NCI-H2171 treated with DMSO at 0.1 percent for 48 hours (cell line): ENCODE results near the gene IL1RN.

Experiments
- DNase-seq: peaks from one replicate; lab custom pipeline; 2025; lab: John Stamatoyannopoulos, UW

IL1RN gene

DNA sequence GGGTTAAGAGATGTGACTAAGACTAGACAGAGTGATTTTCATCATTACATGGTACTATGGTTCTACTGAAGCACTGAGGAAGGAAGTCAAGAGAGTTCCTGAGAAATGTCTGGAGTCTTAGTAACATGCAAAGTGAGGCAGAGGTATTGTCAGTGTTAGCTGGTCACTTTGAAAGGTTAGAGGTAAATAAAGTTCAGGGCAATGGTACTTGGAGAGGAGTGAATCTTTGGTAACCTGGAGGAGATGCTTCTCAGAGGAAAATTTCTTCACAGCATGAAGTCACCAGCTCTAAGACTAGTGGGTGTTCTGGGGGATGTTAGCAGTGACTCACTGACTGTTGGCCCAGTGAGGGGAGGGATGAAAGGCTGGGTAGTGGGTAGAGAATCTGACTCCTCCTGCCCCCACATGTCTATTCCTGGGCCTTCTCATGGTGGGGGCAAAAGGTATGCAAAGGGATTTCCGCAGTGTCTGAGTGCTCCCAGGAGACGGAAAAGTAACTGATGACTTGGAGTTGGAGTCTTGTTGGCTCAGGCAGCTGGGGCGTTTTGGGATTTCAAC is 23.3 kb upstream of the IL1RN start:
- DNase-seq: no peak

DNA sequence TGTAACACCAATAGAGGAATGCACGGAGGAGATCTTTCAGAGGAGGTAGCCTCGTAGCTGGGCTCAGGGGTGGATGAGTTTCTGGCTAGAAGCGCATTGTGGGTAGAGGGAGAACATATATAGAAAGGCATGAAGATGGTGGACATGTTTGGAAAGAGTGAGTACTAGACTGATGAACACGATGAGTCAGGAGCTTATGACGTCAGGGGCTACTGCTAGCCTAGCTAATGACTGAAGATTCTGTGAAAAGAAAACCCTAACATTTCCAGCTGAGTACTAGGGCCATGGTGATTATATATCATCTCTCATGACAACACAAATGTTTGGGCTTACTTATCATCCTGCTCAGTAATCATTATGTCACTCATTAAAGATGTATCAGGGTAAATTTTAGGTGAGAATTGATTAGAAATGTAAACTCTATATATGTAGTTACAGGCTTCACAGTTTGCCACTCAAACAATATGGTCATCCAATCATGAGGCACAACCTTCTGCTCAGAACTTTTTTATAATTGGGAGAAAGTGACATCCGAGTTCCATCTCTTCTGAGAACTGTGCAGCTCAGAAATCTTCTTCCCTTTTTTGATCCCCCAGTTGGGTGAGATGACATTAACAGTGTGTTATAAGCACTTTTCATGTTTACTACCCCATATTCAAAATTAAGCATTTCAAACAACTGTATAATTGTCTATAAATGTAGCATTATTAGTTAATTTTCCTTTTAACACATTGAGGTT is 22.2 kb upstream of the IL1RN start:
- DNase-seq: no peak

DNA sequence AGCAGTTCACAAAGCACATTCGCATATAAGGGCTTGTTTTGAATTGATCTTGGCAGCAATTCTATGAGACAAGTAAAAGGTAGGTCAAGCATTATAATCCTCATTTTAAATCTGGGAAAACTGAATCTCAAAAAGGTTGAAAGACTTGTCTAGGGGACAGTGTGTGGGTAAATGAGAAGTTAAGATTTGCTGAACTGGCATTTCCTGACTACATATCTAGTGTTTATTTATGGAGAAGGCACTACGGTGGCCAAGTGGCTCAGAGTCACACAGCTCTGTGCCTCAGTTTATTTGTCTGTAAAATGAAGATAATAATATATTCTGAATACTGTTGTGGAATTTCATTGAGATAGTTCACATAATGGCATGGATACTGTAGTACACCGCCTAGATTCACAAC is 16.3 kb upstream of the IL1RN start:
- DNase-seq: no peak

DNA sequence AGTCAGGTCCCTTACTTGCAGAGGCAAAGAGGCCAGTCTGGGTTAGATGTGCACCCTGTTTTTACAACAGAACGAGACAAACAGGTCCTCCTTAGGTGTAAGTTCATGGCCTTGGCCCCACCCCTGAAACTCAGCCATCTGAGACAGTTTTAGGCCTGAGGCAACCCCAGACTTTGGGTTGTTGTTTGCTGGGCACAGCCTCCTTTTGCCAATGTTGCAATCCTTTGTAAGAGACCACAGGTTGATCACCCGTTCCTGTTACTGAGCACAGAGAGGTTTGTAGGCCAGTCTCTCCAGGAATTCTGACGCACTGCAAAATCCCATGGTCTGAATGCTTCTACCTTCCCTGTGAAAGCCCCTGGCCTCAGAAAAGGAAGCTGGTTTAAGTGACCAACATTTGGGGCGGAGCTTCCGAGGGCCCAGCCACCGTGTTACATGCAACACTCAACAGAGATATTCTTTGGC is 15.5 kb upstream of the IL1RN start:
- DNase-seq: no peak

DNA sequence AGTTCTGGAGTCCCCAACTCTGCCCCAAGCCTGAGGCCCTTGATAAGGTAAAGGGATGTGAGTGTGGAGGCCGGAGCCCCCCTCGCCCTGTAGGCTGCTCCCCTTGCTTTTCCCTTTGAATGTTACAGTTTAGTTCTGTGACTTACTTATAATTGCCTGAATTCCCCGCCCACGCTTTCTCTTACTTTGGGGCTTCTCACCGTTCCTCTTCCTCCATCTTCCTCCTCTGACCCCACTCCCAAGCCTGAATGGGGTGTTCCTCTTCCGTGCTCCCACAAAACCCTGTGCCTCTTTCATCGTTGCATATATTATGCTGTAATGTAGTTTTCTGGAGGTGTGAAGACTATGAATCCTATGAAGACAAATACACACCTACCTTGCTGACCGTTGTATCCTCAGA is 15.0 kb upstream of the IL1RN start:
- DNase-seq: no peak

DNA sequence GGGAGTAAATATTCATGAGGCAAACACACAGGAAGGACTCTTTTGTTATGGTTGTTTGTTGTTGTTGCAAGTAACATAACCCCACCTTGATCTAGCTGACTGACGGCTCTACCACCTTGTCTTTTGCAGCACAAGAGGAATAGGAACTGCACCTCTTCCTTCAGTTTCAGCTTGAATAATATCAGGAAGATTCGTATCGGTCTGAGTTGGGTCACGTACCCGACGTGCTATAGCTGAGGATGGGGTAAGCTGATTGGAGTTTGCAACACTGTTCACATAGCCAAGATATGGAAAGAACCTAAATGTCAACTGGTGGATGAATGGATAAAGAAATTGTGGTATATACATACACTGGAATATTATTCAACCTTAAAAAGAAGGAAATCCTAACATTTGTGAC is 14.5 kb upstream of the IL1RN start:
- no peak for DNase-seq

DNA sequence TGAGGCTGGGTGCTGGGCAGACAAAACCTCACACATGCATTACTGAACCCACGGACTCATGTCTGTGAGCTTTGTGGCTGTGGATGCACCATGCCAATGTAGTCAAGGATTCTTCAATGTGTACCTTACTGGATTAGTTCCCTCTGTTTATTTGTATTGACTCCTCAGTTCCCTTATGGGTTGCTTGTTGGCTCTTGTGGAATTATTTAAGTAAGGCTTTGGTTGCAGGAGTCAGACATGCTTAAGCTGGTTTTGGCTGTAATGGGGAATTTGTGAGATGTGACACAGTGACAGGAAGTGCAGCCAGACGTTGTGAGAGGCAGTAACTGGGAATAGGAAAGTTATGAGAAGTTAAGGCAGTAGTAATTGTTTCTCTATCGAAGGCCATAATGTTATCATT is 13.6 kb upstream of the IL1RN start:
- no peak for DNase-seq

DNA sequence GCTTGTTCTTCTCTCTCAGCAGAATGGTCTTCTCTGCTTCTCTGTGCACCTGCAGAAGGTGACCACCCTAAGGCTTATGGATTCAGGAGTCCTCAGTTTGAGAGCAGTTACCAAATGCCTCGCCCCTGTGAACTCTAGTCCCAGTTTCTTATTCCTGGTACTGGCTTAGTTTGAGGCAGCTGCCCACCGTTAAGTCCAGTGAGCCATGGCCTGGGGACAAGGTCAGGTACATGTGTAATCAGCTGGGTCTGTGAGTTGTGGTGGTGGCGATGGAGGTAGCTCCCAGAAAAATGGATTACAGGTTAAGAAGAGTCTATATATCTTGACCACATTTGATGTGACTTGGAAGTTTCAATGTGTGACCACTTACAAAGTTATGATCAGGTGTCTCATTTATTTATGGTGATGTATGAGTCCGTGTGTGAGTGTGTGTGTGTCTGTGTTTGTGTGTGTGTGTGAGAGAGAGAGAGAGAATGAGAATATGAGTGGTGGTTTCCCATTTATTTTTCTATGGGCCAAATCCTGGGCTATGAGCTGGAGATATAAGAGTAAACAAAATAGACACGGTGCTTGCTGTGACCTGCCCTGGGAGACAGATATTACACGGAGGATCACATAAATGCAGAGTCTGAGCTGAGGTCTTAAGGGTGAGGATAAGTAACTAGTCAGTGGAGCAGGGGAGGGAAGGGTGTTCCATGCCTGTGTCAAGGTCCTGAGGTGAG is 13.0 kb upstream of the IL1RN start:
- no peak for DNase-seq

DNA sequence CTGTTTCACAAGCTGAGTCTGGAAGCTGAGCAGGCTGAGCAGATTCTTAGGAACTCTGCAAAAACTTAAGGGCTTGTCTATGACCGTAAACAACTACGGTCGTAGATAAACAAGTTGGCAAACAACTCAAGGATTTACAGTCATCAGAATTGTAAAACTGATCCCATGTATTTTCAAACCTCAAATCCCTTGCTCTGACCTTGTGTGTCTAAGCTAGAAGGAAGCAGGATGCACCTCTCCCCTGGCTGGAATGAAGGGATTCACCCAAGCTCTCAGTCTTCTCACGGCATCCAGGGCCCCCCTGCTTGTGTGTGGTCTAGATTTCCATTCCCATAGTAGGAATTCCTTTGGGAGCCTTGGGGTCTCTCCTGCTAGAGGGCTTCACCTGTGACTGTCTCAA is 12.4 kb upstream of the IL1RN start:
- DNase-seq: no peak

DNA sequence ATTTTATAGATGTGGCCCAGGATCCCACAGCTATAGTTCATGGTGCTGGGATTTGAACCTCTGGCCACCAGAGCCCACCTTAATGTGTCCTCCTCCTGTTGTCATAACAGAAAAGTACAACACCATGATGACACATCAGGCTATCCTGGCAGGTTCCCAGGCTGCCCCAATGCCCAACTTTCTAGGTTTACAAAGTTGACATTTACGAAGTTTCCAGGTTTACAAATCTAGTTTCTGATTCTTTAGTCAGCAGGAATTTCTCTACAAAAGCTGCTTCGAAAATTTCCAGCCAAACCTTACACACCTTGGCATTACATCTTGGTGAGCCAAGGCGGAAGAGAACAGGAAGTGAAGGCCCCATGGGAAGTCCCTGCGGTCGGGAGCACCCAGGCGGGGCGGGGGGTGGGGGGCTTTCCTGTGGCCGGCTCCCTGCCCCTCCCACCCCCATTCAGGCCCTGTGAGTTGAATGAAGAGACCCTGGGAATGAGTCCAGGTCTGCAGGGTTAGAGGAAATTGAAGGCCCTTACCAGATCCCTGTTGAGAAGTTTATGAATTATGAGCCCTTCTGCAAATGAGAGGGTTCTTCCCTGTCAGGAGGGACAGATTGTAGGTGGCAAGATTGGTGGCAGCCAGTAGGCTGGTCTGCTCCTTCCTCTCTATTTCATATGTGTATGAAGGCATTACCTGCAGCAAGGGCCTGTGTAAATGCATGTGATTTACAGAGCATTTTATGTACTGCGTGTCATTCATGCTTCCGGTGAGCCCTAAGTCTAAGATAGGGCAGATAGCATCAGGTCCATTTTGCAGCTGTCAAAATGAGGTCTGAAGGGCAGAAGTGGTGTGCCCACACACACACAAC is 11.1 kb upstream of the IL1RN start:
- no peak for DNase-seq

DNA sequence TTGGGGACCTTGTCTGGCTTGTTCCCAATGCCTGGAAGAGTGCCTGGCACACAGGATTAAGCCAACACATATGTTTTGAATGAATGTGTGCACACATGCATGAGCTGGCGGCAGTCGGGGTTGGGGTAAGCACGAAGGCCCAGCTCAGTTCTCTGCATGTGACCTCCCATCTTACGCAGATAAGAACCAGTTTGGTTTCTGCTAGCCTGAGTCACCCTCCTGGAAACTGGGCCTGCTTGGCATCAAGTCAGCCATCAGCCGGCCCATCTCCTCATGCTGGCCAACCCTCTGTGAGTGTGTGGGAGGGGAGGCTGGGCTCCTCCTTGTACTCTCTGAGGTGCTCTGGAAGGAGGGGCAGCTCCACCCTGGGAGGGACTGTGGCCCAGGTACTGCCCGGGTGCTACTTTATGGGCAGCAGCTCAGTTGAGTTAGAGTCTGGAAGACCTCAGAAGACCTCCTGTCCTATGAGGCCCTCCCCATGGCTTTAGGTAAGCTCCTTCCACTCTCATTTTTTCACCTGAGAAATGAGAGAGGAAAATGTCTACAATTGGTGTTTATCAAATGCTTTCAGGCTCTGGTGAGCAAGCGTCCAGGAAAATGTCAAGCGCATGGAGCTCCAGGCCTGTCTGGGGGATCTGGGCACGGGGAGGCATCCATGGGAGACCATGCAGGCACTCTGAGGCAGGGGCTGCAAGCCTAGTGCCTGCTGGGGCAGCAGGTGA is 9.7 kb upstream of the IL1RN start:
- DNase-seq: no peak

DNA sequence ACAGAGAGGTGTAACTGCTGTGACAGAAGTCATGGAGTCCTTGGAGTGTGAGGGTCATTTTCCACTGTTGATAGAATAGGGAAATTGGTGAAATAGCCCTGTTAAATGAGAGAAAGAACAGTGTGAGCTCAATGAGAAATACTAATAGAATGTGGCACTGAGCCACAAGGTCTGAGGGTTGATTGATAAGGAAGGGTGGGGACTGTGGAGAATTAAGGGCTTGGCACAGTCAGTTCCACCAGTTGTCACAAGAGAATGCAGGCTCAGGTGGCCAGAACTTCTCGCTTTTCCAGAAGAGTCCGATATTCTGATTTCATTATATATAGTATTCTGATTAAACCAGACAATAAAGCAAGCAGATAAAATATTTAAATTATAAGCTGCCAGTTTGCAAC is 9.1 kb upstream of the IL1RN start:
- no peak for DNase-seq

DNA sequence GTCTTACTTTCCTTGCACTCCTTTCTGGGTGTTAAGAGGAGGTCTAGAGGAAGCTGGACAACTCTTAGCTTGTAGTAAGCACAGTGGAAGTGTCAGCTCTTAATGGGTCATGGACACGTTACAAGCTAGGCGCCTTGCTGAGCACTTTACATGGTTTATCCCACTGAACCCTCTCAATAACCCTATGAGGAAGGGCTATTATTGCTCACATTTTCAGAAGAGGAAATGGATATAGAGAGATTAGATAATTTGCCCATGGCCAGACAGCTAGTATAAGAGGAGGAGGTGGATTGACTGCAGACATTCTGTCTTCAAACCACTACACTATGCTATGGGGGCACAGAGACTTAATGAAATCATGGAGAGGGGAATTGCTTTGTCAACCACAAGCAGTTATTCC is 8.3 kb upstream of the IL1RN start:
- no peak for DNase-seq

DNA sequence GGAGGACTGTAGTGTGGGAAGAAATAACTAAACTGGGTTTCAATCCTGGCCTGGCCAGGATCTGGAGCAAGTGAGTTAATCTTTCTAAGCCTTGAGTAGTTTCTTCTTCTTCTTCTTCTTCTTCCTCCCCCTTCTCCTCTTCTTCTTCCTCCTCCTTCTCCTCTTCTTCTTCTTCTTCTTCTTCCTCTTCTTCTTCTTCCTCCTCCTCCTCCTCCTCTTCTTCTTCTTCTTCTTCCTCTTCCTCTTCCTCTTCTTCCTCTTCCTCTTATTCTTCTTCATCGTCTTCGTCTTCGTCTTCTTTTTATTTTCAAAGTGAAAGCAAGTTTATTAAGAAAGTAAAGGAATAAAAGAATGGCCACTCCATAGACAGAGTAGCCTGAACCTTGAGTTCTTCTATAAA is 6.5 kb upstream of the IL1RN start:
- DNase-seq: no peak

DNA sequence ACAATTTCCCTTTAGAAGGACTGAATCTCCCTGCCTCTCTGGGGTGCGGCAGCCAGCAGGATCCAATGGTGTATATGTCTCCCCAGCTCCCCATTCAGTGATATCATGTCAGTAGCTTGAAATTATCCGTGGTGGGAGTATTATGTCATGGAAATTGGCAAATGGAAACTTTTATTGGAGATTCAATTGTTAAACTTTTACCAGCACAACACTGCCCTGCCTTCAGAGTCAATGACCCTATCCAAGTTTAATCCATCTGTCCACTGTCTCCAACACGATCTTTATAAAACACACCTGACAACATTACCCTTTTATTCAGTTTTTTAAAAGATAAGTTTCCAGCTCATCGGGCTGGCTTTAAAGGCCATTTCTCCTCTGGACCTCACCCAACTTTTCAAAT is 5.0 kb upstream of the IL1RN start:
- DNase-seq: no peak

DNA sequence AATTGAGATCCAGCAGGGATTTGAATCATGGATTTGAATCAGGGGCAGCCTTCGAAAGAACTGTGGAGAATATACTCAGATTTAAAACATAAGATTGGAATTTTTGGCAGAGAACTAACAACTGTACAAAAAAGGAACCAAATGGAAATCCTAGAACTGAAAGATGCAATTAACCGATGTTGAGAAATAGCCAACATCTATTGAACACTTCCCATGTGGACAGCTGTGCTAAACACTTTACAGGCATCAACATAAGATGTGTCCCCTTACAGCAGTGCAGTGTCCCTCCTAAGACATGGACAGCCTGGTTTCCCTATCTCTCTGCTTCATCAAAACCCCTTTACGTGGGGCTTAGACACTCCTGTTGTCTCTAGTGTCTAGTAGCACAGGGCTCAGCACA is 3.7 kb upstream of the IL1RN start:
- DNase-seq: no peak

DNA sequence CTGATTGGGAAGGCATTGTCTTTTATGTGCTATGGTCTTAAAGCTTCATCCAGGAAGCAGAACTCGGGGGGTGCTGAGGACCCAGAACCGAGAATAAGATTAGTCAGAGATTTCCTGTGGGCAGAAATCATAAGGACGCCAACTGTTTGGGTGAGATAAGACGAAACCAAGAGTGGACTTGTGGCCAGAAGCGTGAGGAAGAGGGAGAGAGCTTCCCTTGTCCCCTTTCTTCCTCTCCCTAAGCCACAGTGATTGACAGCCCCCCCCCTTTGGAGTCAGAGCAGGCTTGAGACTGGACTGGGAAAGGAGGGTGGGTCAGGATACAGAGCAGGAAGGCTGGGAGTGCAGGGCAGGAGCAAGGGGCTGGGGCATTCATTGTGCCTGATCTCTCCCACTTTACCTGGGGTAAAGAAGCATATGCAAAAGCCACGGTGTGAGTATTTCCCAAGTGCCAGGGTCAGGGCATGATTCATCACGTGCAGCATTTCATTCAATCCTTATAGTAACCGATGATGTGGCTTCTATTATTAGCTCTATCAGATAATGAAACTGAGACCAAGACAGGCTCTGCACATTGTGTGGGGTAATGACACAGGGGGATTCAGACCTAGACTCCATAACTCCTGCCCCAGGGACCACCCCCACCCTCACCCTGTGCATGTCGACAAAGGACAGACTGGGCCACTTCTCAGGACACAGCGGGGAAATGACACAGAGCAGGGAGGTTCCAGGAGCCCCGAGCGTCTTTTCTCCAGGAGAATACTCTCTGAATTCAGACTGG is 3.0 kb upstream of the IL1RN start:
- no peak for DNase-seq

DNA sequence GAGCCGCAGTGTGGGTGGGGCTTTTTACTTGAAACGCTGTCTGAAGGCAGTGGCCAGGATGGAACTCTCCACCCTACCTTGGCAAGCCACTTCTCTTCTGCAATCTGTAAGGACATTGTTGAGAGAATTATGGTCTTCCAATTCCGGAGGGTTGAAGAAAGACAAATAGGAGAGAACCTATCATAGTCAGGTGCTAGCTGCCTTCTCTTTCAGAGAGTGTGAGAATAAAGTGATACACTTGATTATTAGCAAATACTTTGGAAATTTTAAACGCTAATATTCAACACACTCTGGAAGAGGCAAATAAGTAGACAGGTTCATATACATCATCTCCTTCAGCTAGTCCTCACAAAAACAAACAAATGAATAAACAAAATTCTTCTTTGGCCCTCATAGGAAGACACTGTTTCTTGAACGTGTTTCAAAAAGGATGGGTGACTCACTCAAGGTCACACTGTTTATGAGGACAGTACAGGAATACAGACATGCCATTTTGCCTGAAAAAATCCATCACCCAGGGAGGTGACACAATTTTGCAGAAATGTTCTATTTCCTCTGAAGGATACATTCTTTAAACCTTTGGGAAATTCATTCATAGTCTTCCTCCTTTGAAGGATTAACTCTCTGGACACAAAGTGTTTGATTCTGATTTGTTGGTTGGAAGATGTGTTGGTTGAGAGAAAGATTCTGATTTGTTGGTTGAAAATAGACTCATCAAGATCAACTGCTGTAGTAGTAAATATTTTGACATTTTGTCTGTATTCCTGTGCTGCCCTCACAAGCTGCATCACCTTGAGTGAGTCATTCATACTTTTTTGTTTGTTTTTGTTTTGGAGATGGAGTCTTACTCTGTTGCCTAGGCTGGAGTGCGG is 2.2 kb upstream of the IL1RN start:
- no peak for DNase-seq

DNA sequence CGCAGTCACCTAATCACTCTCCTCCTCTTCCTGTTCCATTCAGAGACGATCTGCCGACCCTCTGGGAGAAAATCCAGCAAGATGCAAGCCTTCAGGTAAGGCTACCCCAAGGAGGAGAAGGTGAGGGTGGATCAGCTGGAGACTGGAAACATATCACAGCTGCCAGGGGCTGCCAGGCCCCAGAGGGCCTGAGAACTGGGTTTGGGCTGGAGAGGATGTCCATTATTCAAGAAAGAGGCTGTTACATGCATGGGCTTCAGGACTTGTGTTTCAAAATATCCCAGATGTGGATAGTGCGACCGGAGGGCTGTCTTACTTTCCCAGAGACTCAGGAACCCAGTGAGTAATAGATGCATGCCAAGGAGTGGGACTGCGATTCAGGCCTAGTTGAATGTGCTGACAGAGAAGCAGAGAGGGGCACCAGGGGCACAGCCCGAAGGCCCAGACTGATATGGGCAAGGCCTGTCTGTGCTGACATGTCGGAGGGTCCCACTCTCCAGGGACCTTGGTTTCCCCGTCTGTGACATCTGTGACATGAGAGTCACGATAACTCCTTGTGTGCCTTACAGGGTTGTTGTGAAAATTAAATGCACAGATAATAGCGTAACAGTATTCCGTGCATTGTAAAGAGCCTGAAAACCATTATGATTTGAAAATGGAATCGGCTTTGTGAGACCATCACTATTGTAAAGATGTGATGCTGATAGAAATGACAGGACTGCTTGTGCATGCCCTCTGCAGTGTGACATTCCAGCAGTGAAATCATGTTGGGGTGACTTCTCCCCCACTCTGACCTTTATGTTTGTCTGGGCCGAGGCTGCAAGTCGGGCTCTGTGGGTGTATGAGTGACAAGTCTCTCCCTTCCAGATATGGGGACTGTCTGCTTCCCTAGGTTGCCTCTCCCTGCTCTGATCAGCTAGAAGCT is 510 bp downstream of the IL1RN start:
- DNase-seq: no peak
